ENCODE measurements around the gene MDK. TPM values are rescaled to one million over a fixed set of nuclear protein-coding genes. Genes with fewer than 3 reads are reported as not detected.

The MDK gene
- total RNA-seq, 4 donors from 2014 or later, result 4.0 to 23.8 (median 8.1) TPM

GRCh38 chr11:46417711-46418110 lies 36.2 kb downstream of the MDK start:
- no peak for TF ChIP-seq CTCF (IDR thresholded peaks at IDR 0.05; ENCODE audit: low read depth)

- no peak for TF ChIP-seq CTCF (IDR thresholded peaks at IDR 0.05; ENCODE audit: low read depth)
Measured at GRCh38 chr11:46418751-46419150, 37.3 kb downstream of the MDK start.

GRCh38 chr11:46420513-46420912 lies 39.0 kb downstream of the MDK start:
- no peak for TF ChIP-seq CTCF (IDR thresholded peaks at IDR 0.05; ENCODE audit: low read depth)

- TF ChIP-seq CTCF (IDR thresholded peaks at IDR 0.05; ENCODE audit: low read depth), result no peak
Measured at GRCh38 chr11:46421257-46421880, 39.9 kb downstream of the MDK start.

GRCh38 chr11:46422588-46422987 lies 41.1 kb downstream of the MDK start:
- TF ChIP-seq CTCF (IDR thresholded peaks at IDR 0.05; ENCODE audit: low read depth), result no peak

- TF ChIP-seq CTCF (IDR thresholded peaks at IDR 0.05; ENCODE audit: low read depth), result no peak
Measured at GRCh38 chr11:46426233-46426991, 44.9 kb downstream of the MDK start.

- TF ChIP-seq CTCF (IDR thresholded peaks at IDR 0.05; ENCODE audit: low read depth), result no peak
Measured at GRCh38 chr11:46427364-46427763, 45.9 kb downstream of the MDK start.
